DMS114 treated with DMSO at 0.1 percent for 48 hours (cell line): ENCODE results near the gene AHDC1.
"Not testable (repeated sequence)": the region's sequence is repeated elsewhere in the genome, so short reads cannot be mapped to it uniquely, and the experiment has no call there.

Experiments
- DNase-seq: peaks from one replicate; lab custom pipeline; 2025; ENCODE audit not compliant: unreplicated experiment; lab: John Stamatoyannopoulos, UW

AHDC1 gene

GRCh38 chr1:27519331-27520258 lies 84.3 kb downstream of the AHDC1 start:
- no peak for DNase-seq

- no peak for DNase-seq
Measured at GRCh38 chr1:27518808-27519207, 85.1 kb downstream of the AHDC1 start.

GRCh38 chr1:27517907-27518718 lies 85.8 kb downstream of the AHDC1 start:
- no peak for DNase-seq

DNA sequence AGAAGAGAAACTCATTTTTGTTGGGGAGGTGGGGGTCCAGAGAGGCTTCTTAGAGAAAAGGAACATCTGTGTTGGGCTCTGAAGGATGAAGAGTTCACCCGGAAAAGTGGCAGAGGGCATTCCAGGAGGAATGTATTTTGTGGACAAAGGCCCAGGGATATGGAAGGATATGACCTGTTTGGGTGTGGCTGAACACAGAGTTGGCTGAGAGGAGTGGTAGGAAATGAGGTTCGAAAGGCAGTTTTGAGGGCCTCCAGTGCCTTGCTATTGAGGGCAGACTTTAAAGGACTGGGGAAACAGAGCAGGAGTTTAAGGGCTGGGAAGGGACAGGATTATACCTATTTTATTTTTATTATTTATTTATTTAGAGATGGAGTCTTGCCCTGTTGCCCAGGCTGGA lies 86.6 kb downstream of the AHDC1 start:
- no peak for DNase-seq

GRCh38 chr1:27515626-27516025 lies 88.3 kb downstream of the AHDC1 start:
- DNase-seq = no peak

- no peak for DNase-seq
Measured at GRCh38 chr1:27513958-27514357, 90.0 kb downstream of the AHDC1 start.

DNA sequence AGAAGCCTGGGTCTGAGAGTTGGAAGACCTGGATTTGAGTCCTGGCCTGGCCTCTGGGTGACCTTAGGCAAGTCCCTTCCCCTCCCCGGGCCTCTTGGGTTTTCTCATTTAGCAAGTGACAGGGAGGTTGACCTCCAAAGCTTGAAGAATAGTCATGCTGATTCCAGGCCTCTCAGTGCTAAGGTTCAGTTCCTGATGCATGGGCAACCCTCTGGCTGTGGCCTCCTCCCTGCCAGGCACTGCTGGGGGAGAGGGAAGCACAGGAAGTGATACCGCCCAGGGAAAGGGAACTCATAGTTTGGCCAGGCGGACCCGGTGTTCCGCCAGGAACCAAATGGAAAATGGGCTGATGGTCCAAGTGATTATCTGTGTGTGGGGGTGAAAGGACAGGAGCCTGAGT lies 90.4 kb downstream of the AHDC1 start:
- DNase-seq = no peak

- DNase-seq = no peak
Measured at GRCh38 chr1:27509127-27510080, 94.5 kb downstream of the AHDC1 start.

GRCh38 chr1:27507960-27508665 lies 95.8 kb downstream of the AHDC1 start:
- no peak for DNase-seq

DNA sequence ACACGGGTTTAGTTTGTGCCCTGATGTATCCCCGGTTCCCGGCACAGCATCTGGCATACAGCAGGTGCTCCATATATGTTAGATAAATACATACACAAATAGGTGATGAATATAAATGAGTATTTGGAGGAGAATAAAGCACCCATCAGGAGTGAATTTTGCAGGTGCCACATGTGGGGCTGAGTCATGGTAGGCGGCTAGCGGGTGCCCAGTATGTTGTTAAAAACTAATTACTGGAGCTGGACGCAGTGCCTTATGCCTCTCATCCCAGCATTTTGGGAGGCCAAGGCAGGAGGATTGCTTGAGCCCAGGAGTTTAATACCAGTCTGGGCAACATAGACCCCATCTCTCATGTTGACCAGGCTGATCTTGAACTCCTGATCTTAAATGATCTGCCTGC lies 97.2 kb downstream of the AHDC1 start:
- no peak for DNase-seq

- DNase-seq = no peak
Measured at GRCh38 chr1:27505420-27505680, 98.6 kb downstream of the AHDC1 start.

DNA sequence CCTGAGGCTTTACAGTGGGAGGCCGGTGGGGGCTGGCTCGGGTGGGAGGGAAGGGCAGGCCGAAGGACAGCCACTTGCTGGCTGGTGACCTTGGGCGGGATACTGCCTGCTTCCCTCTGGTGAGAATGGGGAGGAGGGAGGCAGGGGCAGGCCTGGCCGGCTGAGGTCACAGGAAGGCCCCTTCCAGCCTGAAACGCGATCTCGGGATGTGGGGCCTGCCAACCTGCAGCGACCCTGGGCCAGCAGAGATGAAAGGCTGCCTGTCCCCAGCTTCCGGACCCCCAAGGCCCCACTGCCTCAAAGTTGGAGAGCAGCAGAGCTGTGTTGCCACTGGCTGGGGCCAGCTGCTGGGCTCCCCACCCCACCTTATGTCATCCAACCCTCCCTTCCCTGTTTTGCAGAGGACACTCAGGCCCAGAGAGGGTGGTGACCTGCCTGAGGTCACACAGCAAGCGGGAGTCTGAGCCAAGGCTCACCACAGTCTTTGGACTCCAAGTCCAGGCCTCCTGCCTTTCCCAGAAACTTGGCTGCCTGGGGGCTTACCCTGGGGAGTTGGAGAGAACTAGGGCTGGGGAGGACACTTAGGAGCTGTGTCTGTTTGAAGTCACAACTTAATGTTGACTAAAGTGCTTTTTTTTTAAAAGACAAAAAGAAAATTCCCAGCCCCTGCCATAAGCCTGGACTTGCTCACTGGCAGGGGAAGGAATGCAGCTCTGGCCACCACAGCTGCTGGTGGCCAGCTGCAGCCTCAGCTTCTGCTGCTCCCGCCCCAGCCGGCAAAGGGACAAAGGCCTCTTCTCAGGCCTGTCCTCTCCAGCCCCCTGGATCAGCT lies 99.1 kb downstream of the AHDC1 start:
- DNase-seq = no peak

DNA sequence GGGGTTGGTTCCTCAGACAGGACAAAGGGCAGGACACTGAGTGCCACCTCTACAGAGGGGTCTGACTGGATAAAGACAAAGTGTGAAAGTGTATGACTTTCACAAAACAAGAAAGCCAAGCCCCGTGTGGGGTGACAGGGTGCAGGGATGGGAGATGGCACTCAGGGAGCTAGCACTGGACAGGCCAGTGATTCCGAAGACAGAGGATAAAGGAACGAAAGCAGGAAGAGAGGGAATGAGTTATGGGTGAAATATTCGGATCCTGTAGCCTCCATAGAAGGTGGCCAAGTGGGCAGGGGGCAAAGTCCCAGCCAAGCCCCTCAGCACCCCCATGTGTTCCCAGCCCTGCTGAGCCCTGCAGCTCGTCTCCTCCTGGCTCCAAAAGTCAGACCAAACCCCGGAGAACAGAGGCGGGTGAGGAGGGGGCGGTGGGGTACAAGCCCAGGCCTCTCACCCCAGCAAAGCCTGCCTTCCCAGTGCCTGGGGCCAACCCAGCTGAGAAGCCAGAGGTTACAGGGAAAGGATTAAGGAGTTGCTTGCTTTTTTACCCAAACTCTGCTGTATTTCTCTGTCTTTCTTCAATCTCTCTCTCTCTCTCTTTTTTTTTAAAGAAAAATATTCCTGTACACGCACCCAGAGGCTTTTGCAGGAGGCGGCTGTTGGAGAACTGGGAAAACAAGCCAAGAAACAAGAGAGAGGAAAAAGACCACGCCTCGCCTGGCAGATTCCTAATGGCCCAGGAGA lies 99.9 kb downstream of the AHDC1 start:
- no peak for DNase-seq

- DNase-seq = no peak
Measured at GRCh38 chr1:27503033-27503432, 100.9 kb downstream of the AHDC1 start.

- DNase-seq = not testable (repeated sequence)
Measured at GRCh38 chr1:27501159-27501558, 102.8 kb downstream of the AHDC1 start.

GRCh38 chr1:27499142-27499541 lies 104.8 kb downstream of the AHDC1 start:
- DNase-seq = no peak

DNA sequence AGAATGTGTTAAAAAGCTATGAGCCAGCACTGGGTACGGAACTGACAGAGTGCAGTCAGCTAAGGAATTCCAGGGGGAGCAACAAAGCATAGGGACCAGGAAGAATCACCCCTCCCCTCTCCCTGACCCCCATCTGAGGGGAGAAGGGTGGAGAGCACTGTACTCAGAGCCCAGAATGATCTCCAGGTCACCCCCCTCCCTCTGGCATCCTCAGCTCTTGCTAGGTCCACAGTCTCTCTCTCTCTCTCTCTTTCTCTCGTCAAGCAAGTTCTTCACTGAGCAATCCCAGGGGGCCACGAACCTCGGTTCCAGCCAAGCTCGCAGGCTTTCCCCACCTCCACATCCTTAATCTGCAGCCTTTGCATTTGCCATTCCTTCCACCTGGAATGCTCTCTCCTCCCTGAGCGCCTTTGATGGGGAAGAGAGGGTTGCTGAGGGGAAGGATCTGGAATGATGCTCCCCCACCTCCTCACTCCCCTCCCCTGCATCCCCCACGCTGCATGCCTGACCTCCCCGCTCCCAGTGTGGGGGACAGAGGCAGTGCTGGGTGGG lies 107.3 kb downstream of the AHDC1 start:
- DNase-seq = no peak

DNA sequence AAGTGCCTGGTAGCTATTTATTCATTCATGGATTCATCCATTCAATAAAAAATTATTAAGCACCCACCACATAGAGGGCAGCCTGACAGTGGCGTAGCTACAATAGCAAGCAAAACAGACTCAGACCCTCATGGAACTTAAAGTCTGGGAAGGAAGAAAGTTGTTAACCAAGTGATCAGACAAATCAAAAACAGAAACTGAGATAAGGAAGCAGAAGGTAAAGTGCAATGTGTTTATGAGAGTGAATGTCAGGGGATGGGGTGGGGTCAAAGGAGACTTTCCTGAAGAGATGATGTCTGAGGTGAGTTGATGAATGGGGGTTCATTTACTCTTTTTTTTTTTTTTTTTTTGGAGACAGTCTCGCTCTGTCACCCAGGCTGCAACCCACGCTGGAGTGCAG lies 111.1 kb downstream of the AHDC1 start:
- no peak for DNase-seq
